ENCODE measurements around the gene CSRP3.
"Not testable (repeated sequence)": the region's sequence is repeated elsewhere in the genome, so short reads cannot be mapped to it uniquely, and the experiment has no call there.

CSRP3 gene

DNA sequence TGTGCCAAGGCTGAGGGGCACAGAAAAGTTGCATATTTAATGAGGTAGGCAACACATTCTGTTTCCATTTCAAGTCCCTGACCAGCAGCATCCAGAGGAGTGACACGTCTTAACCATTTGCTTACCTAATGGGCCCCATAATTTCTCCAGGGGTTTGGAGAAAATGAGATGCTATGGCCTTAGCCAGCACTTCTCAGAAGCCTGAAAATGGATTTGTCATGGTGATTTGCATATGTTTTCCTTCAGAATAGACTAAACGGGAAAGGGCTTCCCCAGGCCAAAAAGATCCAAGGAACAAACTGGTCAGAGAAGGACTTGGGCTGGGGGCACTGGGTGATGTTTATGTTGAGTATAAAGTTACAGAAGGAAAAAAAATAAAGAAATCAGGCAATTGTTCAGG lies 16.7 kb downstream of the CSRP3 start:
- DNase-seq = no peak

DNA sequence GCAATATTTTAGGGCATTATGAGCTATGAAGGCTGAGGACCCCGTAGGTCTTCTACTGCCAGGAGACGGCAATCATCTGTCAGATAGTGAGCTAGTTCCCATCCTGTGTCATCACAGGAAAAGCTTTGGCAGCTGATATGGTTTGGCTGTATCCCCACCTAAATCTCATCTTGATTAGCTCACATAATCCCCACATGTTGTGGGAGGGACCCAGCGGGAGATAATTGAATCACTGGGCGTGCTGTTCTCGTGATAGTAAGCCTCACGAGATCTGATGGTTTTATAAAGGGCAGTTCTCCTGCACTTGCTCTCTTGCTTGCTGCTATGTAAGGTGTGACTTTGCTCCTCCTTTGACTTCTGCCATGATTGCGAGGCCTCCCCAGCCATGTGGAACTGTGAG lies 18.1 kb downstream of the CSRP3 start:
- no peak for DNase-seq

DNA sequence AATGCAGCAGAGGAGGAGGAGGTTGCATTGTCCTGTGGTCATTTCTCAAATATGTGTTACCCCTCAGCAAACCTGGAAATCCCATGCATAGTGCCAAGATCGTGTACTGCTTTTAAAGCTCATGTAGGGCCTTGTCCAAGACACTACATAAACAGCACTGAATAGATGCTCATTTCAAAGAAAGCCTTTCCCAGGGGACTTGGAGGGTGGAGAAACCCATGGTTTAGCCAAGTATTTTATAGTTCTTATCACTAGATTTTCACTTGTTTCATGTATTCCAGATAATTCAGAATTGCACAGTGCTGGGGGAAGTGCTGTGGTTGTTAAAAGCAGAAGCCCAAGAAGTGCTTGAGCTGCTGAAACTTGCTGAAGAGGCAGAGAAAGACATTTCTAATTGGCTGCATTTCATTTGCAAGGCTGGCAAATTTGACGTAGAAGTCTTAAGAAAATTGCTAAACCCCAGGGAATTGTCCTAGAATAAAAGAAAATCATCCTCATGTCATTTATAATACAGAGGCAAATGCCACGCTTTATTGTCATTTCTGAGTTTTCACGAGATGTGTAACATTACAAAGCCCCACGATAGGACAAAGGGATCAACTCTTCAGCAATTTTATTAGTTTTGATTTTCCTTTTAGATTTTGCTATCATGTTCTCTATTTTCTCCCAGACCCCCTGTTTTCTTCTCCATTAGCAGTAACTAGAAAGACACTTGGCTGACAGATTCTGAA lies 20.1 kb downstream of the CSRP3 start:
- DNase-seq = peak in 1 of 2 experiments; percentile 7

DNA sequence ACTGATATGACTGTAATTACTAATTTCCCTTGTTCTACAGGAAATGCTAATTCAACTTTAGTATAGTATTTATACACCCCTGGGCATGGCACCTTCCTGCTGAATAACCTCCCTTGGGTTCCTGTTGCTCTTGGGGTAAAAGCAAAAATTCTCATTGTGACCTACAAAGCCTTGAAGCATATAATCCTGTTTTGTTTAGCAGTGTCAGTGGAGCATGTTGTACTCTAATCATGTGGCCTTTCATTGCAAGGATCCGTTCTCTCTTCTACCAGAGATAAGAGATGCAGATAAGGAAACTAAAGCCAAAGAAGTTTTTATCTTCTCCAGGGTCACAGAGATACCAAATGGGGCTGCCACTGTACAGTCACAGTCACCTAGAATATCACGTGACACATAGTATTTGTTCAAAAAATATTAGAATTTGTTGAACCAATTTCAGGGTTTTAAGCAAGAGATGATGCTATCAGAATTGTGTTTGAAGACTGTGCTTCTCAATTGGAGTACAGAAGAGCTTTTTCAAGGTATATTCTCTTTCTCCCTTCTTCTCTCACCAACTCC lies 25.1 kb downstream of the CSRP3 start:
- DNase-seq = no peak

DNA sequence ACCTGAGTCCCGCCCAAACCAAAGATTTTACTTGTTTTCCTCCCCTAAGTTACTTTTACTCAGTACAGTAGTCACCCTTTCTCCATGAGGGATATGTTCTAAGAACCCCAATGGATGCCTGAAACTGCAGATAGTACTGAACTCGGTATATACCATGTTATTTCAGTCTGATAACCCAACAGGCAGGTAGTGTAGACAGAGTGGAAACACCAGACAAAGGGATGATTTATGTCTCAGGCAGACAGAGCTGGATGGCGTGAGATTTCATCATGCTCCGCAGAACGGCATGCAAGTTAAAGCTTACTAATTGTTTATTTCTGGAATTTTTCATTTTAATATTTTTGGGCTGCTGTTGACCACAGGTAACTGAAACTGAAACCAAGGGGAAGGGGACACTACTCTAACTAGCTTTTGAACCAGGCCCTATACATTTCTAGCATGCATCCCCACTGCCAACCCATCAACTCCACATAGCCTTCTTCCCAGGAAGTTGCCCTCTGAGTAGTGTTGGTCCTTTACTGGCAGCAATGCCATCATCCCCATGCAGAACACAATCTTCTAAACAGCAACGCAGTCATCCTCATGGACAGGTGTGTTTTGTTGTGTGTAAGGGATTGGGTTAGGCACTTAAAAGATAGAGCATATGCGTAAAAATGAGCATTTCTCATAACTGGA lies 27.7 kb downstream of the CSRP3 start:
- no peak for DNase-seq

DNA sequence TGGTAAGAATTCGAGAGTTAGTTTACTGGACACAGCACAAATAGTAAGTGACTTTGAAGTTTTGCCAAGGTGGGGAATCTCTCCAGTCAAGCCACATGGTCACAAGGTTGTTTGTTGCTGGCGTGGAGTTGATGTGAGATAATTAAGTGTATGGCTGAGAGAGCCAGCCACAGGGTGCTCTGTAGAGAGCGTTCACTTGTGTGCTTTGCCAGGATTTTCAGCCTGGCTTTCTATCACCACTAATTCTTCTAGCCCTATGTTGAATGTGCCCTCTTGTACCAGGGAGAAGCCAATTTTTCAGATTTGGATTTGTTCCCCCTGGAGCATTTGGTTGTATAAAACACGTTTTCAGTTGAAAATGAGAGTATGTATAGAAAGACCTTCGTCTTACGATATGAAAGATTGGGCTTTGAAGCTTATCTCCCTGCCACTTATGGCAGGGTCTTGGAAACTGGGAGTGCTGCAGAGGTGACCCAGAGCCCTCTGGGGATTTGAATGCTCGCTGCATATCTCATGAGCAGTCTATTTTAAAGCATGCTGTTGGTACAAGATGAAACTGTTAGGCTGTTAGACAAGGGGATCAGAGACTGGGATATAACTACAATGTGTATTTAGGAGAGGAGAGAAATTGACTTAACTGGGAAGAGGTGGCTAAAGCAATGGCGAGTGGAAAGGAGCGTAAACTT lies 28.6 kb downstream of the CSRP3 start:
- DNase-seq = no peak

DNA sequence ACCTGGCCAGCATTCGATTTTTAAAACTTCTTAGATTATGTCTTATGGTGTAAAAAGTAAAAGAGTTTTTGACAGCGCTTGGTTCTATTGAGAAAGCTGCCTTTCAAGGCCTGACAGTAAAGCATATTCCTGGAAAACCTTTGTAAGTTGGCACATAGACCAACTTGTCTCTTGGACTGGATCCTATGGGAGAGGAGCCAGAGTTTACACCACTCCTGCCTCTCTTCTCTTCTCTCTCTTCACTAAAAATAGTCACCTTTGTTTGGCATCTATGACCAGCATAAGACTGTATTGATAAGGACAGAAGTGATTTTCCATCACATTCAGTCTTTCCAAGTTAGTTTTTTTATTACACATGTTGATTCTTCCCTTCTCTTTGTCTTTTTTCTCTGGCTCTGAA lies 33.7 kb downstream of the CSRP3 start:
- DNase-seq = no peak

DNA sequence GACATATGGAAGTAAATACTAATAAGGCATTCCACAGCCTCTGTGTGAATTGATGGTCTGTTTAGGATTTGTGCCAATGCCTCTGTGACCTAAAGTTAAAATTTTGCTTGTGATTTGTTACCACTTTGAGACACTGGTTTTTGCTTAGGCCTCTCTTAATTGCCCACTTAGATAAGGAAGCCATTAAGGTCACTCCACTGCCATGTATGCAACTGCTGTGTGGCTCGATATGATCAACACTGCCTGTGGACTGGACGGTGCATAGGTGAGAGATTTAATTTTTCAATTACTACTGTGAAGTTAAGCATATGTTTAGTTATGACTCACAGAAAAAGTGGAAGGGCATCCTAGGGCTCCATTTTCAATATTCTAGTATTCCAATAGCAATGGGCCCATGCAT lies 36.9 kb downstream of the CSRP3 start:
- no peak for DNase-seq

DNA sequence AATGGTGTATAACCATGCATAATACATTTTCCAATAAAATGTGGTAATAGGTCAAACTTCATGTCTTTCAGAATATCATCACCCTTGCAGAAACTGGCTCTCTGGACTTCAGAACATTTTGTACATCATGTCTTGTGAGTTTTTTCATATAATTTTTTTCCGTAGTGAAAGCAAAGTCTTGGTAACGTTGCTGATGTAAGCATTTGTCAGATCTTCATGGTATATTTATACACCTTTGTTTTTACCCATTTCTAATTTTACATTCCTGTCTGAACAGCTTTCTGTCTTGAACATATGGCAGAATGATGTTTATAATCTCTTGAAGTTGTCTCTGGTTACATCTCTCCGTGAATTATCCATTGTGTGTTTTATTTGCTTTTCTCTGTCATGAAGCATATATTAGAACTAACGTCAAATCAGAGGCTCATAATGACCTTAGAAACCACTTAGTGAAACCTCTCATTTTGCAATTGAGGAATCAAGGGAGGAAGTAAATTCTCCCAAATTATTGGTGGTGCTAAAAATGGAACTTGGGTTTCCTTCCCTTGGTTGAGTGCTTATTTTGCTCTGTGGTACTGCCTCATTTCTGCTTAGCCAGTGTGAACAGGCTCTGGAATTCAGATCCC lies 37.4 kb downstream of the CSRP3 start:
- no peak for DNase-seq

DNA sequence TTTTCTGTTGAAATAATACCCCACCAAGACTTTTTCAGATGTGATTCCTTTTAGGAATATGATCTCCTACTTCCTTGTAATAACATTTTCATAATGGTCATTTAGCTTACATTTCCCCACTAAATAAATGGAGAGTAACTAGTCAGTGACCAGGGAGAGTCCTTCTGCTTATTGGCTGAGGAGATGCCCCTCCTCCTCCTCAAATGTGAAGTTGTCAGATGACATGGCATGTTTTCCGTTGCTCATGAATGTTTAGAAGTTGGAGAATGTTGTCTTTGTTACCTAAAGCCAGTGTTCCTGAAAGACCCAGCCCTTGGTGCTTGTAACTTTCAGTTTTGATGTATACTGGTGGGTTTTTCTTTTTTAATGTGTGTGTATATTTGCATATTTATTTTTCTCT lies 38.2 kb downstream of the CSRP3 start:
- DNase-seq = no peak

DNA sequence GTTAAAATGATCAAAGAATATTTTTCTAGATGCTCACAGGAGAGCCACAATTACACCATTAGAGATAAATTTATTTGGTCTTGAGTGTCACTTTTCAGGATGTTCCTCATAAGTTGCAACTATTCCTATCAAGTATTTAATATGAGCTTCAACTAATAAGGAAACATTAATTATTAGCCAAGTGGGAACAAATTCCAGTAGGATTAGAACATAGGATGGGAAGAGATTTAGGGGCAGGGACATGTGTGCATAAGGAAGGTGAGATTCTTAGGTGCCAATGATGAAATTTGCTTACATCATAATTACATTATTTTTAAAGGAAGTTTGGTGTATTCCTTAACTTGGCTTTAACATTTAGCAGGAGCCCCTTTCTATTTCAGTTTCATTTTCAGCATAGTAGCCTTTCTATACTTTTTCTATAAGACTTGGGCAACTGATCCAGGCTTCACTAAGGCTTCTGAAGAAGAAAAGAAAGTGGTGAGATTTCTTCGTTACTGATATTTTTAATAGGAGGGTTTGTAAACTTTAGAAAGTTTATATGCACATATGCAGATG lies 38.8 kb downstream of the CSRP3 start:
- no peak for DNase-seq

DNA sequence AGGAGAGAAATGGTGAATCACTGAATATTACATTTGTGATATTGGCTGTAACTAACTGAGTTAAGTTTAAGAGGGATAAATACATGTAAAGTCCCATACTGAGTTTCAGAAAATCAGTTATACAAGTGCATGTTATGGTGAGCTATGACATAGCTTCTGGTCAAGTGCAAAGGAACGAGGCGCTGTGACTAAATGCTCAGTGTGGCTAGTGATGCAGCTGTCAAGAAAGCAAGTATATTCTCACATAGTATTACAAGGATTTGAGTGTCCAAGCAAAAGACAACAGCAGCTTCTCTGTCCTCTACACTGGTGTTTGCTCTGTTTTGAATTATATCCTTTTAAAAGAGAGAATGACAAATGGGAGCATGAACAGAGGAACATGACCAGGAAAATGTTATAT lies 40.1 kb downstream of the CSRP3 start:
- DNase-seq = no peak

DNA sequence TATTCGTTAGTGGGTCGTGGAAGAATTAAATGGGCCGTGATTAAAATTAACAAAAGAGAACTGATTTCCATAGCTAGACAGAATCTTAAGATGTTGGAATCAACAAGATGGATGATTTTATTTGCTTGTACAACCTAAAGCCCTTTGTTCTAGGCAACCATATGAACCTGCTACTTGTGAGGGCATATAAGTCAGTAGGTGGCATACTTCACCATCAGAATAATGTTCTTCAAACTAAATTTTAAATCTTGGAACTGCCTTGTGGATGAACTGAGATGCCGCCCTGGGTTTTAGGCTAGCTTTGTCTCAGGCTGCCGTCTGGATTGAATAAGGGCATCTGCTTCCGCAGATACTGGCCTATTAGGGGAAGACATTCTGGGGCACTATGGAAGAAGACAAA lies 40.9 kb downstream of the CSRP3 start:
- peak; percentile 5 to 18 for DNase-seq

DNA sequence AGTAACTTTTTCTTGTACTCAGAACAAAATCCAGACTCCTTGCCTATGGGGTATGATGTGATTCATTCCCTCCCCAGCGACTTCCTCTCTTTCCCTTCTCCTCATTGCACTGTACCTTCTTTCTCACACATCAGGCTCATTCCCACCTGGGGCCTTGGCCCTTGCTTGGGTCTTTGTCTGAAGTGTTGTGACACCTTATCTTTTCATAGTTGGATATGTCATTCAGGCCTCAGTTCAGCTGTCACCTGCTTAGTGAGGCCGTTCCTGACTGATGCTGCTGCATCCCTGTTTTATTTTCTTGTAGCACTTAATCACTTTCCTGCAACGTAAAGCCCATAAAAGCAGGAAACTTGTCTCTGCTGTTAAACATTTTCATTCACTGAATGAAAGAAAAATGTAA lies 44.9 kb downstream of the CSRP3 start:
- no peak for DNase-seq

DNA sequence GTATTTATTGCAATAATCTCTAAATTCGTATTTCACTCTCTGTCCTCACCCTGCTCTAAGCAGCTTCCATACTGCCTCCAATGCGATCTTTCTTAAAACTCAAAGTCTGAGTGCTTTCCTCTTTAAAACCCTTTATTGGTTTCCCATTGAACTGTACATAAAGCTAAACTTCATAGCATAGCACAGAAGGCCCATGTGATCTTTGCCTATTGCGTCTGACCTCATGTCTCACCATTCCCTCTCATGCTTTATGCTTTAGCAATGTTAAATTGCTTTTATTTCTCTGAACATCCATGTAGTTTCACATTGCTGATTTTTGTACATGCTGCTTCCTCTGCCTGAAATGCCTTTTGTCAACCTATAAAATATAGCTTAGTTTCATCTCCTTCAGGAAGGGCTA lies 56.5 kb downstream of the CSRP3 start:
- no peak for DNase-seq

DNA sequence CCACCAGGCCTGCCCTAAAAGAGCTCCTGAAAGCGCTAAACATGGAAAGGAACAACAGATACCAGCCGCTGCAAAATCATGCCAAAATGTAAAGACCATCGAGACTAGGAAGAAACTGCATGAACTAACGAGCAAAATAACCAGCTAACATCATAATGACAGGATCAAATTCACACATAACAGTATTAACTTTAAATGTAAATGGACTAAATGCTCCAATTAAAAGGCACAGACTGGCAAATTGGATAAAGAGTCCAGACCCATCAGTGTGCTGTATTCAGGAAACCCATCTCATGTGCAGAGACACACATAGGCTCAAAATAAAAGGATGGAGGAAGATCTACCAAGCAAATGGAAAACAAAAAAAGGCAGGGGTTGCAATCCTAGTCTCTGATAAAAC lies 64.9 kb downstream of the CSRP3 start:
- not testable (repeated sequence) for DNase-seq

DNA sequence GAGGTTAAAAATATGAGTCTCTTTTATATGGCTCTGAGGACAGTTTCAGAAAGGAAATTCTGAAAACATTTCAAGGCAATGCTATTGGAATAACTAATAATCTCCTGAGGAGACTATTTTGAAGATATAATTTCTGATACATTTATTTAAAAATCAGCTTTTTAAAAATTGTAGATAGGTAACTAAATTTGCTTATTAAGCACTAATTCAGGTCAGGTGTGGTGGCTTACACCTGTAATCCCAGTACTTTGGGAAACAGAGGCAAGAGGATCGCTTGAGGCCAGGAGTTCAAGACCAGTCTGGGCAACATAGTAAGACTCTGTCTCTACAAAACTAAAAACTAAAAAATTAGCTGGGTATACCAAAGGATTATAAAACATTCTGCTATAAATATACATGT lies 67.8 kb downstream of the CSRP3 start:
- DNase-seq = no peak
